GM12892 (cell line): ENCODE measurements around the gene ME3.

ENCODE experiments used
- DNase-seq: peaks from one replicate; pipeline ENCODE4 v3.0.0; 2011; ENCODE audit not compliant: insufficient read length
- FAIRE-seq: peaks from 2 replicates; lab custom pipeline; 2011; peaks lifted over from hg19 to GRCh38; lab: Jason Lieb, UNC
- POLR2A ChIP-seq: IDR thresholded peaks from 2 replicates; pipeline ENCODE4 v1.6.1; 2011; ENCODE audit warnings: low read depth, low read length, control low read depth
- POLR2AphosphoS5 ChIP-seq: IDR thresholded peaks from 2 replicates; pipeline ENCODE4 v1.6.1; 2011; ENCODE audit warnings: low read depth, low read length, control low read depth
- TAF1 ChIP-seq: IDR thresholded peaks from 2 replicates; pipeline ENCODE4 v1.6.1; 2011; ENCODE audit warnings: low read depth, mild to moderate bottlenecking, control low read depth, low read length, borderline replicate concordance

The ME3 gene

GRCh38 chr11:86673872-86674750 lies 1.7 kb upstream of the ME3 start:
- FAIRE-seq (no peak), DNase-seq (no peak)

DNA sequence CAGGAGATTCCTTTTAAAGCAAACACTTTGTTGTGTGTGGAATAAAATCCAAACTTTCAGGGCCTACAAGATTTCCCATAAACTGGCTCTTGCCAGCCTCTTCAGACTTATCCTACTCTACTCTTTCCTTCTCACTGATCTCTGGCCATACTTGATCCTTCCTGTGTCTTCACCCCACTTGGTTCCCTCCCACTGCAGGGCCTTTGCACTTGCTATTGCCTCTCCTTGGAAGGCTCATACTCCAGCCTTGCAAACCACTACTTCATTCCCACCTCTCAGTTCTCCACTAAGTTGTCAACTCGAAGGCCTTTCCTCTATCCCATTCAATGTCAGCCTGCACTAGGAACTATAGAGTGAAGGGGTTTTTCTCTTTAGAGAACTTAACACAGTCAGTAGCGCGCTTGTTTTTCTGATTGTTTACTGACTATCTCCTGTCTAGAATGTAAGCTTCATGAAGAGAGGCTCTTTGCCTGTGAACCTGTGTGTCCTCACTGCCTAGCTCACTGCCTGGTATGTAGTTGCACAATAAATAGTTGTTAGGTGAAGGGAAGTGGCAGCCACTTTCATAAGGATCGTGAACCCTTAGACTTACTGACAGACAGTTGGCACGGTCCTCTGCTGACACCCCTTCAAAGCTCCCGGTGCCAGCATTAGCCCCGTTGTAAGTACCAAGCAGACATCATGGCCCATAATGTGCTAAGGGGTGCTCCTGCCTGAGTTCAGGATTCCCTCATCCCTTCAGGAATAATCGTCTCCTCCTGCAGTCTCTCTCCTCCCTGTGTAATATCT lies 833 bp upstream of the ME3 start:
- no peak for TF ChIP-seq POLR2A
- TF ChIP-seq POLR2AphosphoS5, result no peak
- TF ChIP-seq TAF1, result no peak
- DNase-seq, result no peak
- FAIRE-seq, result no peak

More at GRCh38 chr11:86673872-86674750, 1.7 kb upstream of the ME3 start:
- TF ChIP-seq POLR2AphosphoS5 (no peak), TAF1 (no peak), POLR2A (no peak)

- no peak for FAIRE-seq
- TF ChIP-seq TAF1, result no peak
- no peak for TF ChIP-seq POLR2A
- TF ChIP-seq POLR2AphosphoS5, result no peak
- DNase-seq, result no peak
These were observed 847 bp downstream of the ME3 start for GRCh38 chr11:86671531-86672006.

DNA sequence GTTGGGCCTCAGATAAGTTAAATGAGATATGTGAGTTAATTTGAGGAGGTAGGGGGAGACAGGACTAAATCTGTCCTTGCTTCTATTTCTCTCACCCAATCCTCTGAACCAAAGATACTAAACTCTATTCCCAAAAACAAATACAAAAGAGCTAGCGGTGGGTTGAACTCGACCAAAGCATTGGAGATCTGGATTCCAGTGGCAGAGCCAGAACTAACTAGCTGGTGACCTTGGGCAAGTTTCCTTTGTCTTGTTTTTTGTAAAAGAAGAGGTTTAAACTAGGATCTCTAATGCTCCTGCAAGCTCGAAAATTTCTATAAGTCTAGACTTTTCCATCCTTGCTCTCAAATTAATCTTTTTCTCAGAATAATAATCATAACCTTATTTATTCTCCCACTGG lies 1.5 kb downstream of the ME3 start:
- FAIRE-seq (no peak), DNase-seq (no peak)
- no peak for TF ChIP-seq TAF1
- TF ChIP-seq POLR2A, result no peak
- TF ChIP-seq POLR2AphosphoS5, result no peak

DNA sequence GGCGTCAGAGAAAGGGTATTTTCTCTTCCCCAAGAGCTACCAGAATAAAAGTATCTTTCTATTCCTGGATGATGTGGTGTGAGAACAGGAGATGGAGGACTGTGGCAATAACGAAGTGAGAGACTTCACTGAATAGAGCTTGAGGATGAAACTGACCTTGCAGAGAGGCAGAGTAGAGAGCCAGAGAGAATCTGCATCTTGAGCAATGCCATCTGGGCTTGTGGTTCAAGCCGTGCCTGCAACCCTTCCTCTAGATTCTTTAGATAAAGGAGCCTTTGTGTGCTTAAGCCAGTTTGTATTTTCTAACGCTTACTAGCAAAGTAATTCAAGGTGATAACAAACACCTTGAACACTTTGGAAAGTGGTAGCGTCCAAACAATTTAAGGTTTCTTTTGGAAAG lies 2.2 kb downstream of the ME3 start:
- no peak for TF ChIP-seq TAF1
- no peak for TF ChIP-seq POLR2AphosphoS5
- no peak for TF ChIP-seq POLR2A
- DNase-seq, result no peak
- no peak for FAIRE-seq

GRCh38 chr11:86669424-86669823 lies 3.0 kb downstream of the ME3 start:
- no peak for TF ChIP-seq POLR2A
- no peak for TF ChIP-seq TAF1
- TF ChIP-seq POLR2AphosphoS5, result no peak
- FAIRE-seq (no peak), DNase-seq (no peak)

DNA sequence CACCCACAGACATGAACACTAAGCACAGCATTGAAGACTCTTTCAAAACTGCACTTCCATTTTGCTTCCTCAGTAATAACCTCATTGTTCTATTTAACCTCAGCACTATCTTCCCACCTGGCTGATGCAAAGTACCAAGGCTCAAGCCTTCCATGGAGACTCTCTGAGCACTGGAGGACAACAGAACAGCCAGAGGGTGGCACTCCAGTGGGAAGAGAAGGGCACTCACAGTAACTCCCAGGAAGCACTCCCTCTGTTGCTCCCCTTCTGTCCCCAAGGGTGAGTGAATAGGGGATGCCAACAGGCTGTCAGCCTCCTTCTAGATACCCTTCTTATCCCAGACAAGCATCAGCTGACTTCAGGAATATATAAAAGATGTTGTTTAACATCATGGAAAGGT lies 3.5 kb downstream of the ME3 start:
- no peak for TF ChIP-seq POLR2A
- no peak for TF ChIP-seq TAF1
- no peak for TF ChIP-seq POLR2AphosphoS5
- FAIRE-seq, result no peak
- no peak for DNase-seq

- TF ChIP-seq POLR2A (no peak), POLR2AphosphoS5 (no peak), TAF1 (no peak)
- no peak for FAIRE-seq
- no peak for DNase-seq
These were observed 6.2 kb downstream of the ME3 start for GRCh38 chr11:86666193-86666592.

DNA sequence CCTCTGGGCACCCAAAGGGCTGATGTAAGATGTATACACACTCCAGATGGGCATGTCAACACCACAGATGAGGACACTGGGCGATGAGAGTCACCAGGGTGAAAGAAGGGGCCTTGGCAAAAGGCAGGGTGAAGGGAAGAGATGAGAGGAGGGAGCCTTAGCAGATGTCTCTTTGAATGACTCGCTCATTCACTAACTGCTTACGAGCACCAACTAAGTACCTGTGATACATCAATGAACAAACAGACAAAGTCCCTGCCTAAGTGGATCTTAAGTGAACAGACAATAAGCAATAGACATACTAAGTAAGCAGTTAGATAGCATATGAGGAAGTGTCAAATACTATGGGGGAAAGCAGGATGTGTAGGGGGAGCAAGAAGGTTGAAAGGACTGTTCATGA lies 7.5 kb downstream of the ME3 start:
- TF ChIP-seq POLR2AphosphoS5 (no peak), TAF1 (no peak), POLR2A (no peak)
- FAIRE-seq, result no peak

DNA sequence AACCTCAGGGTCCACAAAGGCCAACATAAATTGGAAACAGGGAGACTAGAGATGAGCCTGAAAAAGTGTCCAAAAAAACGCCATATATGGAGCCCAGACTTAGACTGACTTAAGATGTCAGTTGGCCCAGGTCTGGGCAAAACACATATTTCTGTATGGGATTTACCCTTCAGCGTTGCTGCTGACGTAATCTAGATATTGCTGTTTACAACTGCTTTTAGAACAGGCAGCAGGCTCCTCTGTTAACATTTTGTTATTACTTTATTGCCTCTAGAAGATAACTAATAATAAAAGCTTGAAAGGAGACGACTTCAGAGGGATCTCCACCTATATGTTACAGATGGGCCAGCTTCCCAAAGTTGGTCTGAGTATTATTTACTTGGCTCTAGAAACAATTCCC lies 8.7 kb downstream of the ME3 start:
- FAIRE-seq (no peak), DNase-seq (no peak)
- TF ChIP-seq TAF1 (no peak), POLR2AphosphoS5 (no peak), POLR2A (no peak)

More for the DNA sequence above, 7.5 kb downstream of the ME3 start:
- DNase-seq, result no peak

GRCh38 chr11:86663291-86663690 lies 9.1 kb downstream of the ME3 start:
- DNase-seq (no peak), FAIRE-seq (no peak)
- TF ChIP-seq POLR2A (no peak), TAF1 (no peak), POLR2AphosphoS5 (no peak)
